K562 treated with DMSO at 1 percent for 12 hours (cell line): ENCODE data around the gene MAP4. TPM values are rescaled to one million over a fixed set of nuclear protein-coding genes. Genes with fewer than 3 reads are reported as not detected.

Source experiments
- total RNA-seq: library from RNA; unstranded; fragments of 300-600 nt; gene quantifications from 2 replicates; pipeline ENCODE4 v1.2.3, GENCODE V29; 2022; ENCODE audit not compliant: insufficient read depth

Gene MAP4
- 41.4 and 120 TPM in 2 replicates for total RNA-seq

GRCh38 chr3:48016301-48016973, at the start of gene MAP4:
TSS of gene MAP4 (minus strand) at chr3:48016416. CDS start at chr3:47998860, 17,556 bp downstream.

GRCh38 chr3:47802734-47803479, 213.3 kb downstream of the MAP4 start, which contains the start of gene DHX30:
TSS of gene DHX30 (plus strand) at chr3:47803138. CDS start at chr3:47810684, 7,546 bp downstream.

Other genes starting within 250 kb of the MAP4 start
- gene SMARCC1, start 234.5 kb downstream of the MAP4 start, total RNA-seq = 17.7 and 58.0 TPM in 2 replicates
- gene DHX30, start 213.3 kb downstream of the MAP4 start, total RNA-seq = 77.2 and 107 TPM in 2 replicates
- gene CDC25A, start 172.0 kb upstream of the MAP4 start, total RNA-seq = 15.0 and 36.6 TPM in 2 replicates
- not detected in 2 replicates for gene CAMP, start 207.1 kb upstream of the MAP4 start, total RNA-seq
- 4.0 and 13.0 TPM in 2 replicates for gene ZNF589, start 224.7 kb upstream of the MAP4 start, total RNA-seq